GM21723 (cell line): Measurements from ENCODE around the gene LCNL1.
"Not testable (repeated sequence)": the region's sequence is repeated elsewhere in the genome, so short reads cannot be mapped to it uniquely, and the experiment has no call there.

Experiments used
- ATAC-seq: cut with Tn5 transposase; IDR thresholded peaks from one replicate; pipeline ENCODE4 v1.9.1; 2021; ENCODE audit warnings: mild to moderate bottlenecking, moderate library complexity; ENCODE audit not compliant: unreplicated experiment

The LCNL1 gene

GRCh38 chr9:137021979-137022661 lies 39.3 kb downstream of the LCNL1 start:
- ATAC-seq, result no peak

GRCh38 chr9:137022662-137023008 lies 39.8 kb downstream of the LCNL1 start:
- ATAC-seq, result no peak

GRCh38 chr9:137023157-137023556 lies 40.4 kb downstream of the LCNL1 start:
- no peak for ATAC-seq

GRCh38 chr9:137023583-137023991 lies 40.8 kb downstream of the LCNL1 start:
- ATAC-seq, result no peak

GRCh38 chr9:137025517-137025966 lies 42.7 kb downstream of the LCNL1 start:
- no peak for ATAC-seq

GRCh38 chr9:137026384-137026783 lies 43.6 kb downstream of the LCNL1 start:
- no peak for ATAC-seq

- ATAC-seq, result no peak
Measured at GRCh38 chr9:137026828-137027227, 44.0 kb downstream of the LCNL1 start.

GRCh38 chr9:137027369-137028262 lies 44.8 kb downstream of the LCNL1 start, which contains the start of gene ABCA2:
ABCA2 (minus strand) TSS chr9:137028237; CDS start chr9:137028140, 97 bp downstream.
- no peak for ATAC-seq

- no peak for ATAC-seq
Measured at GRCh38 chr9:137028263-137029057, 45.7 kb downstream of the LCNL1 start.

- peak; percentile 35 for ATAC-seq
Measured at GRCh38 chr9:137029058-137029936, 46.5 kb downstream of the LCNL1 start.

GRCh38 chr9:137030006-137030405 lies 47.2 kb downstream of the LCNL1 start:
- ATAC-seq, result no peak

- no peak for ATAC-seq
Measured at GRCh38 chr9:137030538-137031527, 48.0 kb downstream of the LCNL1 start.

GRCh38 chr9:137031904-137032640 lies 49.3 kb downstream of the LCNL1 start, which contains the start of gene FUT7:
FUT7 (minus strand) TSS chr9:137032088; CDS start chr9:137031991, 97 bp downstream.
- ATAC-seq, result no peak

- ATAC-seq, result no peak
Measured at GRCh38 chr9:137032858-137033257, 50.1 kb downstream of the LCNL1 start.

- not testable (repeated sequence) for ATAC-seq
Measured at GRCh38 chr9:137033481-137033880, 50.7 kb downstream of the LCNL1 start.

- no peak for ATAC-seq
Measured at GRCh38 chr9:137034039-137034708, 51.4 kb downstream of the LCNL1 start.

GRCh38 chr9:137034709-137035506 lies 52.1 kb downstream of the LCNL1 start:
- peak; percentile 58 for ATAC-seq
